Osteoblast (primary cell): ENCODE results near the gene TPTE2. TPM values are rescaled to one million over a fixed set of nuclear protein-coding genes. Genes with fewer than 3 reads are reported as not detected.

Experiments
- DNase-seq: peaks from one replicate; pipeline ENCODE4 v3.0.0; 2011; ENCODE audit warnings: low spot score, mixed read lengths; ENCODE audit not compliant: insufficient read length; ENCODE audit errors: missing footprints
- H2AFZ ChIP-seq: 2 replicates; pipeline ENCODE4 v1.6.0; 2011; ENCODE audit warnings: mild to moderate bottlenecking, low read length
- H3K27ac ChIP-seq: 2 replicates; pipeline ENCODE4 v1.5.1; 2011; ENCODE audit warnings: mild to moderate bottlenecking, low read depth, low read length, moderate library complexity
- H3K27me3 ChIP-seq: 2 replicates; pipeline ENCODE4 v1.6.0; 2012; ENCODE audit warnings: mild to moderate bottlenecking, control low read depth, inconsistent platforms, low read length, moderate library complexity; ENCODE audit not compliant: insufficient read depth
- H3K36me3 ChIP-seq: 2 replicates; pipeline ENCODE4 v1.5.1; 2011; ENCODE audit warnings: mild to moderate bottlenecking, low read length, control low read depth, moderate library complexity; ENCODE audit not compliant: insufficient read depth
- H3K4me1 ChIP-seq: 2 replicates; pipeline ENCODE4 v1.5.1; 2011; ENCODE audit warnings: mild to moderate bottlenecking, low read length, control low read depth, moderate library complexity; ENCODE audit not compliant: insufficient read depth
- H3K4me2 ChIP-seq: 2 replicates; pipeline ENCODE4 v1.6.0; 2011; ENCODE audit warnings: mild to moderate bottlenecking, low read length; ENCODE audit not compliant: insufficient read depth
- H3K4me3 ChIP-seq: fragments of 200-600 bp; sonication (generic); 3 replicates; pipeline ENCODE4 v1.5.1; 2012; ENCODE audit warnings: mild to moderate bottlenecking, low read length, inconsistent platforms; ENCODE audit not compliant: insufficient read depth
- H3K79me2 ChIP-seq: 2 replicates; pipeline ENCODE4 v1.6.0; 2012; ENCODE audit warnings: mild to moderate bottlenecking, low read length, control low read depth, inconsistent platforms; ENCODE audit not compliant: insufficient read depth
- H3K9me3 ChIP-seq: 2 replicates; pipeline ENCODE4 v1.5.1; 2011; ENCODE audit warnings: low read depth, low read length, control low read depth
- H4K20me1 ChIP-seq: 2 replicates; pipeline ENCODE4 v1.6.0; 2012; ENCODE audit warnings: mild to moderate bottlenecking, low read length, control low read depth; ENCODE audit not compliant: insufficient read depth
- total RNA-seq: library from RNA; depleted of rRNA; stranded (reverse); fragments of >200 nt; gene quantifications from 2 replicates; pipeline ENCODE4 v1.2.3, GENCODE V29; 2012
- TF ChIP-seq, protein P1 (sequence below): IDR thresholded peaks from 2 replicates; pipeline ENCODE4 v1.5.1; 2011; ENCODE audit warnings: mild to moderate bottlenecking, low read depth, low read length, moderate library complexity; ENCODE audit errors: extremely low read depth

TPTE2 gene
- total RNA-seq, 1 donor, result not detected

DNA sequence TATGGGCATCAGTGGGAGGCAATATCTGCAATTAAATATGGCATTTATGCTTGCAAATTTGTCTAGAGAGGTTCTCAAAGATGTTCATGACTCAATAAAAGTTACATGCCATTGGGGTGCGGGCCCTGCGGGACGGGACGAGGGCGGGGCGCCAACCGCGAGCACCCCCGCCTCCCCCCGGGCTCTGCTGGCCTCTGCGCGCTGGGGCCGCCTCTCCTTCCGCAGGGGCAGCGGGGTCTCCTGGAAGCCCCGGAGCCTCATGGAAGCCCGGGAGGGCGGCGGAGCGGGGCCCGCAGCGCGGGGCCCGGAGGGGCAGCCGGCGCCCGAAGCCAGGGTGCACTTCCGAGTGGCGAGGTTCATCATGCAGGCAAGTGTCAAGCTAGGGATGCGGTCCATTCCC is 179.2 kb downstream of the TPTE2 start:
- DNase-seq, result peak; percentile 44
- Histone ChIP-seq H3K4me1 (no peaks in the 10 kb centered on the region), H3K36me3 (no peaks in the 10 kb centered on the region), H3K79me2 (no peaks in the 10 kb centered on the region), H4K20me1 (no peaks in the 10 kb centered on the region), H2AFZ (no peak overlapping the region), H3K27me3 (no peaks in the 10 kb centered on the region), H3K4me2 (no peak overlapping the region), H3K9me3 (no peaks in the 10 kb centered on the region), H3K27ac (no peak overlapping the region), H3K4me3 (no peak overlapping the region)
- TF ChIP-seq, protein P1, sequence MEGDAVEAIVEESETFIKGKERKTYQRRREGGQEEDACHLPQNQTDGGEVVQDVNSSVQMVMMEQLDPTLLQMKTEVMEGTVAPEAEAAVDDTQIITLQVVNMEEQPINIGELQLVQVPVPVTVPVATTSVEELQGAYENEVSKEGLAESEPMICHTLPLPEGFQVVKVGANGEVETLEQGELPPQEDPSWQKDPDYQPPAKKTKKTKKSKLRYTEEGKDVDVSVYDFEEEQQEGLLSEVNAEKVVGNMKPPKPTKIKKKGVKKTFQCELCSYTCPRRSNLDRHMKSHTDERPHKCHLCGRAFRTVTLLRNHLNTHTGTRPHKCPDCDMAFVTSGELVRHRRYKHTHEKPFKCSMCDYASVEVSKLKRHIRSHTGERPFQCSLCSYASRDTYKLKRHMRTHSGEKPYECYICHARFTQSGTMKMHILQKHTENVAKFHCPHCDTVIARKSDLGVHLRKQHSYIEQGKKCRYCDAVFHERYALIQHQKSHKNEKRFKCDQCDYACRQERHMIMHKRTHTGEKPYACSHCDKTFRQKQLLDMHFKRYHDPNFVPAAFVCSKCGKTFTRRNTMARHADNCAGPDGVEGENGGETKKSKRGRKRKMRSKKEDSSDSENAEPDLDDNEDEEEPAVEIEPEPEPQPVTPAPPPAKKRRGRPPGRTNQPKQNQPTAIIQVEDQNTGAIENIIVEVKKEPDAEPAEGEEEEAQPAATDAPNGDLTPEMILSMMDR, result no peak

Other genes starting within 250 kb of the TPTE2 start
- 11.2 and 15.0 TPM in 2 replicates for gene MPHOSPH8, start 72.1 kb upstream of the TPTE2 start, total RNA-seq
- 56.6 and 59.0 TPM in 2 replicates for gene PSPC1, start 221.4 kb upstream of the TPTE2 start, total RNA-seq